ENCODE results near the gene IL10.
"Not testable (repeated sequence)": the region's sequence is repeated elsewhere in the genome, so short reads cannot be mapped to it uniquely, and the experiment has no call there.

IL10 gene

DNA sequence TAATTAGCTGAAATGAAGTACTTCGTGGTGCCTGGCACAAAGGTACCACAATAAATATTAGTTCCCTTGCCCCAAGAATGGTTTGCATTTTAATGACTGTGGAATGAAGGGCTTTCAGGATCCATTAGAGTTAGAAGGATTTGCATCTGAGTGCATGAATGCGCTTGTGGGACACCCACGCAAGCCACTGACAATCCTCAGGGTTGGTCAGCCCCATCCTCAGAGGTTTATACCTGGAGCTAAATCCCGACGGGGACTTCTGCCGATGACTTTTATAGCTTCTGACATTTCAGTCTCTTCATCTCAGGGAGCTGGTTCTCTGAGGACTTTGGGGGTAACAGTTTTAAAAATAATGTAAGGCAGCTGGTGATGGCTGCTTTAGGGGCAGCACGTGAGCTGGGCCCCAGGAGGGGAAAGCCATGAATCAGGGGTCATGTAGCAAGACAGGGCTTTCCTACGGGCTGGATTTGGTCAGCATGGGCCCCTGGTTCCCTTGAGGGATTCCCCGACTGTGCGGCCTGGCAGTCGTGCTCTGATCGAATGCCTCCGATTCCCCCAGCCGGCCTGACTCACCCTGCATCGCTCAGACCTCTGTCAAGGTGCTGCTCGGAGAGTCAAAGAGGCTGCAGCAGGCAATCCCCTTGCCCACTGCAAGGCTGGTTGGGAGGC is 20.8 kb upstream of the IL10 start:
- no peak for DNase-seq

DNA sequence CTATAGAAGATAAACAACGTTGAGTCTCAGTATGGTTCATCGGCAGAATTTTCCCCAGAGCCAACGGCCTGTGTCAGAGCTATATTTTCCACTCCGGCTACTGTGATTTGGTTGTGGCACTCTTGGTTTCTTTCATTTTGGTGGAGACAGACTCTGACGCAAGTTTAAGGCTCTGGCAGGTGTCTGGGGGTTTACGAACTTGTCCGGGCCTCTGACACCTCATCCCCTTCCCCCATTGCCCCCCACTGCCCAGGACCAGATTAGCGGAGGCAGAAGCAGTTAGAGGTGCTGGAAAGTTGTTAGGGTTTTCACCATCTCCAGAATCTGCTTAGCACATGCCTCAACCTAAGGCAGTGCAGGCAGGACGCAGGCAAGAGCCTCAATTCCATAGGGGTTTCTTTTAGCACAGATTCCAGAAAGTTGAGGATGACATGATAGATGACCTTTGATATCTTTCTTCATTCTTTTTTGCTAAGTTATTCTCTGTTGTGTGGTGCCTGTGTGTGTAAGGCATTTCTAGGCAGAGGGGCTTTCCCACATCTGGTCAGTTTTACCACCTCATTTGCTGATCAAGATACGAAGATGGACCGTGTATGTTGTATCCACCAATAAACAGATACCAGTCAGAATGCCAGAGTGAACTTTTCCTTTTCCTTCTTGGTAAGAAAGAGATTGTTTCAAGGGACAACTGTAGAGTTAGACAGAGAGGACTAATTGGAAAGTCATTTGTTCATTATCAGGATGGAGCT is 18.4 kb upstream of the IL10 start:
- no peak for DNase-seq

DNA sequence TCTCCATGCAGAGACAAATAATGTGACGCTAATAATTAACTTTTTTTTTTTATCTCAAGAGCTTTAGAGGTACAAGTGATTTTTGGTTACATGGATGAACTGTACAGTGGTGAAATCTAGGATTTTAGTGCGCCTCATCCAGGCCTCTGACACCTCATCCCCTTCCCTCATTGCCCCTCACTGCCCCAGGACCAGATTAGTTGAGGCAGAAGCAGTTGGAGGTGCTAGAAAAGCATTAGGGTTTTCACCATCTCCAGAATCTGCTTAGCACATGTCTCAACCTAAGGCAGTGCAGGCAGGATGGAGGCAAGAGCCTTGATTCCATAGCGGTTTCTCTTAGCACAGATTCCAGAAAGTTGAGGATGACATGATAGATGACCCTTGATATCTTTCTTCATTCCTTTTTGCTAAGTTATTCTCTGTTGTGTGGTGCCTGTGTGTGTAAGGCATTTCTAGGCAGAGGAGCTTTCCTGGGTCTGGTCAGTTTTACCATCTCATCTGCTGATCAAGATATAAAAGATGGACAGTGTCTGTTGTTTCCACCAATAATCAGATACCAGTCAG is 16.3 kb upstream of the IL10 start:
- DNase-seq = no peak

DNA sequence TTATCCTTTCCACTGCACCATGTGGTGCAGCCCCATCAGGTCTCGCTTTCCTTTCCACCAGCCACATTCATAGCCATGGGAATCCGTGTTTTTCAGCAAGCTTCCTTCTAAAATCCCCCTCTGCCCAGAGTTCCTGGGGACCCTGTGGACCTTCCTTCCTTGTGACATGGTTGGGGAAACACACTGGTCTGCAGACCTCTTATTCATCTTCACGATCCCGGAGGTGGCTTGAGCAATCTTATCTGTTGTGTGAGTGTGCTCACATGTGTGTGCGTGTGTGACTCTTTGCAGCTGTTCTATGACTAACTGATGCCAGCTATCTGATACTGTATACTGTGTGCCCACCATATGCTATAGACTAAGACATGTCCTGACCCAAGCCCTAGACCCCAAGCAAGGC is 15.6 kb upstream of the IL10 start:
- no peak for DNase-seq

DNA sequence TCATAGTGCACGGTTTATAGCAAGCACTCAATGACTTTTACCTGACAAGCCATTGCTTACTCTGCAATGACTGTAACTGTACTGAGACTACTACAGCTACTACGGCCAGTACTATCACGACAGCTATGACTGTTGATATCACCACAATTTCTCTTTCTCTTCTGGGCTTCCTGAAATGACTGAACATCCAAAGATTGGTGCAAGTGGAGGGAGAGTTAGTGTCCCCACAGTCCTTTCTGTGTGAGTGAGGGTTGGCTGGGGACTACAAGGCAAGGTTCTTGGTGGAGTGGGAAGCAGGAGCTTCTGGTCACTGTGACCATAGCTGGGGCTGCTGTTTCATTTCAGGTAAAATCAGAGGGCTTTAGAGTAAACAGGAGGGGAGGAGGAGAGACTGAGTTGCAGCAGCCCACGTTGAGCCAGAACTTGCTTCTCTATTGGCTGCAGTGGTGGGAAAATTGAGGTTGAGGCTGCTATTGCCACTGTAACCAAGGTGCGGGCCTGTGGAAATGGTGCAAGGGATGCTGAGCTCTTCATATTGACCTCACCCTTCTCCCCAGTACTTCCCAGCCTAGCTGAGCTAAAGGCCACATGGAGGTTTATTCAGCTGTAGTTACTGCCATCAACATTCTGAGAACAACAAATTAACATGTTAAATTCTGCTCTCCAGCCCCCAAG is 14.1 kb upstream of the IL10 start:
- DNase-seq = no peak

- no peak for DNase-seq
These were observed 13.0 kb upstream of the IL10 start for GRCh38 chr1:206785182-206785765.

- no peak for DNase-seq
These were observed 12.2 kb upstream of the IL10 start for GRCh38 chr1:206784471-206784903.

DNA sequence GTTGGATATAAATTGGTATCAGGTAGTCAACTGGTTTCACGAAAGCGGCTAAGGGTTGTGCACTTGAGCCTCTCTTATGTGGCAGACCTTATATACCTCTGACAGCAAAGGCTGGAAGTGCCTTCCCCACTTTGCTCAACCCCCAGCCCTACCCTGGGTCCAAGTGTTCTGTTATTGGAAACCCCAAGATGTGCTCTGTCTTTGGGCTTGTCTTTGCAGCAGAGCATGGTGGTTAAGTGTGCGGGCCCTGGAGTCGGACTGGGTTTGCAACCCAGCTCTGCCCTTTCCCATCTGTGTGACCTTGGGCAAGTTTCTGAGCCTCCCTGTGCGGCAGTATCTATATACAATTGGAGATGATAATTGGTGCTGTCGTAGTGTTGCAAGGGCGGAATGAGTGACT is 11.2 kb upstream of the IL10 start:
- DNase-seq = no peak

GRCh38 chr1:206782448-206782847 is 10.2 kb upstream of the IL10 start:
- DNase-seq = no peak

DNA sequence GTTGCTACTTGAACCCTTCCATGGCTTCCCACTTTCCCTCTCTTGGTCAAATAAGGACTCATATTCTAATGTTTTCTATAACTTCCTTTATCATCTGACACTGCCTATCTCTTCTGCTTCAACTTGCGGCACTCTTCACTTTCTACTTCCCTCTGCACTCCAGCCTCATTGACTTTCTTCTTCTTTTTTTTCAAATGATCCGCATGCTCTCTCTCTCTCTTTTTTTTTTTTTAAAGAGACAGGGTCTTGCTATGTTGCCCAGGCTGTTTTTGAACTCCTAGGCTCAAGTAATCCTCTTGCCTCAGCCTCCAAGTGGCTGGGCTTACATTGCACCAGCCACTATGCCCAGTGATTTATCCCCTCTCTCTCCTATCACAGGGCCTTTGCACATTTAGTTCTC is 7.3 kb upstream of the IL10 start:
- no peak for DNase-seq

DNA sequence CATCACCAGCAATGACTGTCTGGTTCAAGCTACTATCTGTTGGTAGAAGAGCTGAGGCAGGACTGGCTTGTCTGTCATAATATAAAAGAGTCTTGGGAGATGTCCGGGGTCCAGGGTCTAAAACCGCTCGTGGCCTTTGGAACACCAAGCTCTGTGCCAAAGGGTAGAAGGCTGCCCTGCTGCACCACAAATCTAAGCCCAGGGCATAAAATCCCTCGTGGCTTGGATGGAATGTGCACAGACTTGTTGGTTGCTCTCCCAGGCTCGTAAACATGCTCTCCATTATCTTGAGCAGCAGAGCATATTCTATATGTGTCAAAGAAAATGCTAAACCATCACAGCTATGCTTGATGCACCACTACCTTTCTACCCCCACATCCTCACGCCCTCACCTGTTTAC is 6.6 kb upstream of the IL10 start:
- DNase-seq = not testable (repeated sequence)

DNA sequence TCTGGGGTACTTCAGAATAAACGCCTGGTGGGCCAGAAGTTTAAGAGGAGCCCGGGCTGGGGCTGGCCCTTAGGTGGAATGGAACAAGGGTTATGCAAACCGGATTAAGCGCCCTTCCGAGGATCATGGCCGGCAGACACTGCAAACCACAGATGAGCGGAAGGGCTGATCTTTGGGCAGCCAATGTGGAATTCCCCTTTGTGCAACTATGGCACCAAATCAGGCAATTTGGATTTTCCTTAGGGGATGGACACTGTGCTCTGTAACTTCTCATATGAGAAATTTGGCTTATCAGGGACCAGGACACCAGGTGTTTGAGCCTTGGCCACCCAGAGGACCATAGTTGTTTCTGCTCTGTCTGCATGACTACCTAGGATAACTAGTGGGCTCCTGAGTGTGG is 5.7 kb upstream of the IL10 start:
- no peak for DNase-seq

- DNase-seq = no peak
These were observed 3.9 kb upstream of the IL10 start for GRCh38 chr1:206776229-206776628.

DNA sequence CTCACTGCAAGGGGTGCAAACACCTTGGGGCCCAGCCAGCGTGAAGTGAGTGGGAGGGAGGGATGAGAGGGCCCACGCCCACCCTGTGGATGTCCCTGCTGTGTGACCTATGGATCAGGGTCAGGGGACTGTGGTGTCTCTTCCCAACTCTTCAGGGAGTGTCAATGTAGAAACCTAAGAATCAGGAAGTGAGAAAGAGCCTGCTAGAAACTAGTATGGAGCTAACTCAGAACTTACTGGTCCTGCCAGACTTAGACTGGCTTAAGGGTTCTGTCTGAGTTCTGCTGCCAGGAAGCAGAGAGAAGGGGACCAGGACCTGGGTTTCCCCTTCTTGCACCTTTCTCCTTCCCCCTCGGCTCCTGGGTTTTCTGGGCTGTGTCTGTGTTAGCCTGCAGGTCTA is 1.8 kb upstream of the IL10 start:
- DNase-seq = no peak

DNA sequence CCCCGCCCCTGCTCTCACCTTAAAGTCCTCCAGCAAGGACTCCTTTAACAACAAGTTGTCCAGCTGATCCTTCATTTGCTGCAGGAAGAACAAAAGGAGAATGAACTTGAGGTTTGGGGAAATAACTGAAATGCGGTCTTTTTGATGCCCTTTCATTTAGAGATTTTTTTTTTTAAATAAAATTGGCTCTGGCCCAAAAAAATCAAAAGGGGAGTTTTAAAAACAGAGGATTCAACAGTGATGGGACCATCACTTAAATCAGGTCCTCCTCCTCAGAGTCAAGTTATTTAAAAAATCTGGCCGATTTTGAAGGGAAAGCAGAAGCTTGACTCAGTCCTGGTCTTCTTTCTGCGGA is 979 bp downstream of the IL10 start:
- DNase-seq = no peak

DNA sequence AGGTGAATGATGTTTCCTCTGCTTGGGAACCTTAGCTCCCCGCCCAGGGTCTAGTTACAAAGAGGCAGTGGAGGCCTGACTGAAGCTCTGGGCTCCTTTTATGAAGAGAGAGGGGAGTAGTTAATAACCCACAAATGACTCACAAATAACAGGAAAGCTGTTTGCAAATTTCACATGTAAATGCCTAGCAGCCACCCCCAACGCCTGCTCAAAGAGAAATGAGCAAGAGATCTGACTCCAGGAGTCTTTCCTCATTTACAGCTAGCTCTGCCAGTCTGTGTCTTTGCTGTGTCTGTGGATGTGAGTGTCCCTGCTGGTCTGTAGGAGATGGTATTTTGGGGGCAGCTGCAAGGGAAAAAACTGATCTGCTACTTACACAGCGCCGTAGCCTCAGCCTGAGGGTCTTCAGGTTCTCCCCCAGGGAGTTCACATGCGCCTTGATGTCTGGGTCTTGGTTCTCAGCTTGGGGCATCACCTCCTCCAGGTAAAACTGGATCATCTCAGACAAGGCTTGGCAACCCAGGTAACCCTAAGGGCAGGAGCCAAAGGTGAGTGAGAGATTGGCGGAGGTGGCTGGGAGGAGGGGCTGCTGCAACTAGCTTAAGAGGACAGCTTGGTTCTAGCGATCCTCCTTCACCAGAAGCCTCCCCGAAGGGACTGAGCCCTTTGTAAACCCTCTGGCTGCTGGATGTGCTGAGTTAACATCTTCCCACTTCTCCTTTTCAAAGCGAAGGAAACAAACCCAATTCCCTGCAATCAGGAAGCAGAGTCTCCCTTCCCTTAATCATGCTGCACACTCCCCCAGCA is 1.6 kb downstream of the IL10 start, which contains the start of gene IL19:
Gene IL19, plus strand, starts transcription at position 243 of the 807 bp plus-strand sequence. CDS start 65,890 bp downstream, outside the sequence.
- no peak for DNase-seq

DNA sequence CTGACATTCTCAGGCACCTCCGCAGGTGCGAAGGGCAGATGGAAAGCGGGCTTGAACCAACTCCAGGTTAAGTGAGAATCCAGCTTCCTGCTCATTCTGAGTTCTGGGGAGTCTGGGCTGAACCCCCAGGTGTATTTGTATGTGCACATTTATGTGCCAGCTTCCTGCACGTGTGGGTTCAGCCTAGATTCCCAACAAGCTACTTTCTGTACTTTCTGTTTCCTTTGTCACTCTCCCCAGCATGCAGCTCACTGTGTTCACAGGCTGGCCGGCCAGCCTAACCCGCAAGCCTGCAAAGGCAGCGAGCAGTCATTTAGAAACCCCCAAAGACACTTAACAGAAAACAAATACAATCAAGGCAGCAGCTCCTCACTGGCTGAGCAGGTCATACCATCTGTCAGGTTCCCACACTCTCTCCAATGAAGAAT is 3.0 kb downstream of the IL10 start:
- DNase-seq = no peak

DNA sequence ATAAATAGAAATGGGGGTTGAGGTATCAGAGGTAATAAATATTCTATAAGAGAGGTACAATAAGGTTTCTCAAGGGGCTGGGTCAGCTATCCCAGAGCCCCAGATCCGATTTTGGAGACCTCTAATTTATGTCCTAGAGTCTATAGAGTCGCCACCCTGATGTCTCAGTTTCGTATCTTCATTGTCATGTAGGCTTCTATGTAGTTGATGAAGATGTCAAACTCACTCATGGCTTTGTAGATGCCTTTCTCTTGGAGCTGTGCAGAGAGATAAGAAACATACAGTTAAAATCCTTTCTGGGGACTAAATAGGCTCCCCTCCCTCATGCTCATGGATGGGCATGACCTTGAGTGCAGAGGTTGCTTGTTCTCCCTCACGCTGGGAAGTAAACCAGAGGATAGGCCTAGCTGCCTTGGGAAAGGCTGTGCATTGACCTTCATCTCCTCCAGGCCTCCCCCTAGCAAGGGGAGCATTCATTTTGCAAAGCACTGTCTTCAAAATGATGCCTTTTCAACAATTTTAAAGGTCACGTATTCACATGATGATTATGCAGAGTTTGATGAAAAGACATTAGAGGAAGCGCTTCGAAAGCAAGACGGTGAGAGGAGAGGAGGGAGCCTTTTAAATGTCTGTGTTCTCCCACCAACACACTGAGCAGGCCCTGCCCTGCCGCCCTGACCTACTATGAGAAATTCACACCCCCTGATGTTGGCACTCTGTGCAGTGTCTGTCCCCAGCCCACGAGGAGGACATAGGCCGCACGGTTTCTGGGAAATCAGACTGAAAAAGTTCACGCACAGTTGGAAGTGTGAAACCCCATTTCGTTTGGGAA is 3.6 kb downstream of the IL10 start:
- DNase-seq = no peak

DNA sequence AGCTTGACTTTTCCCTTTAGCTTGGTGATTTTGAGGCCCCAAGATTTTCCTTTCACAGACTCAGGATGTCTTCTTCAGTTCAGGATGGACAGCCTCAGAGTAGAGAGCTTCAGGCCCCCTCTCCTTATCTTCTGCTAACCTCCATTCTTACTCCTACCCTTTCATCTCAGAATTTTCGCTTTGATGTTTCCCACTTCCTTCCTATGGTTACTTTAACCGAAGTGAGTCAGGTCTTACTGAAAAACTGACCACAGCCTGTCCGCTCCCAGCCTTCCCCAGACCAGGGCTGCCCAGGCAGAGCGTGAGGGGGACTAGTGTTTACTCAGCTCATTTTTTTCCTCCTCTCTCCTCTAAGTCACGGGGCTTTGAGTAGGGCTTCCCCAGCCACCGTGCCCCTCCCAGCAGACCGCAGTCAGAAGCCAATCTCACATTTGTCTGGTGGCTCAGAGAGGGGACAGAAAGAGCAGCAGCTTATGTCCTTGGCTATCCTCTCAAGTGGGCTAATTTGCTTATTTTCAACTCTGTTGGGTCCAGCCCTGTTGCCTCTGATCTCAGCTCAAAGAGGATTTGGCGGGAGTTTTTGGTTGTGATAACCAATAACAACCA is 5.9 kb downstream of the IL10 start:
- DNase-seq = no peak

GRCh38 chr1:206765771-206766170 is 6.5 kb downstream of the IL10 start:
- not testable (repeated sequence) for DNase-seq

DNA sequence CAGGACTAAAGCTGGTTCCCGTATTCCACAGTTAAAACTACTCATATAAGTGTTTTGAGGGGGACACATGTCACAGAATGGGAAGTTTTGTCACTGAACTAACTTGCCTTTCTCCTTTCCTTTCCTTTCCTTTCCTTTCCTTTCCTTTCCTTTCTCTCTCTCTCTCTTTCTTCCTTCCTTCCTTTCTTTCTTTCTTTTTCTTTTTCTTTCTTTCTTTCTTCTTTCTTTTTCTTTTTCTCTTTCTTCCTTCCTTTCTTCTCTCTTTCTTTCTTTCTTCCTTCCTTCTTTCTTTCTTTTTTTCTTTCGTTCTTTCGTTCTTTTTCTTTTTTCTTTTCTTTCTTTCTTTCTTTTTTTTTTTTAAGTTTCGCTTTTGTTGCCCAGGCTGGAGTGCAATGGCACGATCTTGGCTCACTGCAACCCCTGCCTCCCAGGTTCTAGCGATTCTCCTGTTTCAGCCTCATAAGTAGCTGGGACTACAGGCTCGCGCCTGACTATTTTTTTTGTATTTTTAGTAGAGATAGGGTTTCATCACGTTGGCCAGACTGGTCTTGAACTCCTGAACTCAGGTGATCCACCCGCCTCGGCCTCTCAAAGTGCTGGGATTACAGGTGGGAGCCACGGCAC is 9.4 kb downstream of the IL10 start:
- not testable (repeated sequence) for DNase-seq

Measured in NCI-H774 (cell line).